ENCODE results near the gene ERBB3.

Gene ERBB3

DNA sequence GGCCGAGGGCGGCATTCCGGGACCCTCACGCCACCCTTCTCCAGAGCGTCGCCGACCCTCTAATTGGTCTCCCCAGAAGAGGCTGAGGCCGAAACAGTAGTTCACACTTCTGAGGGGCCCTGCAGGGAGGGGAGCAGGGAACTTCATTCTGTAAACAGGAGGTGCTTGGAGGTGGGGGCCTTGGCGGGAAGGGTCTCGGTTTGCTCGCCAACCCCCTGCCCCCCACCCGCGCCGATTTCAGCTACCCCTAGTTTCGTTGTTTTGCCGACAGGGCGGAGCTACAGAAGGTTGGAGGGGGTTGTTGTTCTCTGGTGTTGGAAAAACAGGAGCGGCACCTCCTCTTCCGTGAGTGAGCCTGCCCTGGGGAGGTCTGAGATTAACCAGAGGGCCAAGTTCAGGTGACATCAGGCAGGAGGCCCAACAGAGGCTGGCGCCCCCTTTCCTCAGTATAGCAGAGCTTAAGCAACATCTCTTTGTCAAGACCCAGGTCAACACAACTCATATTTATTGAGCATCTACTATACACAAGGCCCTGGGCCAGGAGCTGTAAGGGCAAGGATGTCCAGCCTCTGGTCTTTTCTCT, 682 bp downstream of the ERBB3 start:
- no peak for DNase-seq

DNA sequence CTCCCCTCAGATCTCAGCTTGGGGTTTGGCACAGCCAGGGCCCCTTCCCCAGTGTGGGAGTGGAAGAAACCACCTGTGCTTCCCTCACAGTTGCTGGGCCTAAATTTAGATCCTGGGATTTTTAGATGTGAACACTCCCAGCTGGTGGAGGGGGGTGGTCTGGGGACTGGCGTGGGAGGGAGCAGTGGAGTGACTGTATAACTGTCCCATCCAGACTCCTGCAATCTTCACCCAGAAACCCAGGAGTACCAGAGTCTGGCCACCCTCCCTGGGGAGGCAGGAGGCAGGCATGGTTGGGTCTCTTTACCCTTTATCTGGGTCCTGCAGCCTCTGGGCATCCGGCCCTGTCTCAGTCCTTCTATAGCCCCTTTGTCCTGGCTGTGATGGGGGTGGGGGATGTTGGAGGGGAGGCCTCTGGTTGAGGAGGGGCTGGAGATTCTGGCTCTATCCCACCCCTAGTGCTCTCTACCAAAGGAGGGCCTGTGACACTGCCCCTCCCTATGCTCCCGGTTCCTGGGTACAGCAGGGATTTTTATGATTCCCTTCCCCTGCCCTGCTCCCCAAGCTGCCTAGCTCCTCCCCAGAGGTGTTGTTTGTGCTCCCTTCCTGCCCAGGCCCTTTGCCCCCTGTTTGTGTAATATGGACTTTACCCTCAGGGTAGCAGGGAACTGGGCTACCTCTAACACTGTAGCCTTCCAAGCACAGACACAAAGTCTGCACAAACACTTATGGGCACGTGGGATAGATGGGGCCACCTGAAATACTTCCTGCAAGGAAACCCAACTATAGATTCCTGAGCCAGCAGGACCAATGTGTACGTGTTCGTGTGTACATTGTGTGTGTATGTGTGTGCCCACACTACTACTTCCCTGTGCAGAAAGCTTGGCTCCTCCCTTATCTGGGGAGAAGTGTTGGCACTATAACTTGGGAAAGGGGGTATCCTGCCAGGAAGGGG, 1.7 kb downstream of the ERBB3 start:
- DNase-seq, result no peak

DNA sequence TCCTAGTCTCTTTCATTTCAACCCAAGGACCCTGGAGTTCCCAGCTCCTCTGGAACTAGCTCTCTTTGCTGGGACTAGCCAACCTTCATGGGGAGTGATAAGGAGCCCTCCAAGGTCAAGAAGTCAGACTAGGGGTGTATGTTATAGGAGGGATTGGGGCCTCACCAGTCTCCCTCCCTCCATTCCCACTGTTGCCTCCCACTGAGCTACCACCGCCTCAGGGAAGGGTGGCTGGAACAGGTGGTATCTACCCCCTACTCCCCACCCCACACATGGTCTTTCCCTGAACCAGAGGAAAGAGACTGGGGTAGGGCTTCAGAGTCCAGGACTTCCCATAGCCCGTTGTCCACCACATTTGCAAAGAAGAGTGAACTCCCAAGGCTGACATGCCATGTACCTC, 2.4 kb downstream of the ERBB3 start:
- DNase-seq, result no peak

DNA sequence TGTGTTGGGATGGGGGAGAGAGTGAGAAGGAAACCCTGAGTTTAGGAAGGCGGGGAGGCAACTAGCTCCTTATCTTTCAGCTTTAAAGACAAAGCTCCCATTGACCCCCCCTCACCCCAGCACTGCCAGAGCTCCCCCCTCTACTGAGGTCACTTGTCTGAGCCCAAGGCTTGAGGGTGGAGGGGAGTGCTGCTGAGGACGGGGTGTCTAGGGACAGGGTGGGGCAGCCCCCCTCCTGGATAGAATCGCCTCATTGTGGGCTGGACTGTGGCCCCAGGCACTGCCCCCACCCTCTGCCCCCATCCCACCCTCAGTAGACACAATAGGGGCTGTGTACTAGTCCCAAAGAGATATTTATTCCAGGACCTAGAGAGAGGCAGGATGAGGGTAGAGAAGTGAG, 3.0 kb downstream of the ERBB3 start:
- no peak for DNase-seq

DNA sequence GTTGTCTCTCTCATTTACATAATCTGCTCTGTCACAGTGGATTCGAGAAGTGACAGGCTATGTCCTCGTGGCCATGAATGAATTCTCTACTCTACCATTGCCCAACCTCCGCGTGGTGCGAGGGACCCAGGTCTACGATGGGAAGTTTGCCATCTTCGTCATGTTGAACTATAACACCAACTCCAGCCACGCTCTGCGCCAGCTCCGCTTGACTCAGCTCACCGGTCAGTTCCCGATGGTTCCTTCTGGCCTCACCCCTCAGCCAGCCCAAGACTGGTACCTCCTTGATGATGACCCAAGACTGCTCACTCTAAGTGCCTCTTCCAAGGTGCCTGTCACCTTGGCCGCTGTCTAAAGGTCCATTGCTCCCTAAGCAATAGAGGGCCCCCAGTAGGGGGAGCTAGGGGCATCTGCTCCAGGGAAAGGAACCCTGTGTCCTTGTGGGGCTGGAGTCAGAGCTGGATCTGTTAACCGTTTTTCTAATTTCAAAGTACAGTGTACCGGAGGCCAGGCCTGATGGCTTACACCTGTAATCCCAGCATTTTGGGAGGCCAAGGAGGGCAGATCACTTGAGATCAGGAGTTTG, 5.1 kb downstream of the ERBB3 start:
- no peak for DNase-seq

DNA sequence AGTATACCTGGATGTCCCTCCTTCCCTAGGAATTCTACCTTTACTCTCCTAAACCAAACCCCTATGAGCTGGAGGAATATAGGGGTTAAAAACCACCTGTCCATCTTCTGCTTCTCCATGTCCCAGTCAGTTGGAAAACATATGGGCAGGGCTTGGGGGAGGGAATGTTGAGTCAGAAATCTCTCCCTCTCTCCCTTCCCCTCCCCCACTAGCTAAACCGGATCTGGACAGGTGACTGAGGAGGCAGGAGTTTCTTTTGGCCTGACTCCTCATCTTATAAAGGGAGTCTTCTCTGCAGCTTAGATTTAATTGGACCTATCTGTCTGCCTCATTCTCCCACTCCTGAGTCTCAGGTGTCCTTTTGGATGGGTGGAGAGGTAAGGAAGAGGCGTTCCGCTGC, 6.1 kb downstream of the ERBB3 start:
- no peak for DNase-seq

DNA sequence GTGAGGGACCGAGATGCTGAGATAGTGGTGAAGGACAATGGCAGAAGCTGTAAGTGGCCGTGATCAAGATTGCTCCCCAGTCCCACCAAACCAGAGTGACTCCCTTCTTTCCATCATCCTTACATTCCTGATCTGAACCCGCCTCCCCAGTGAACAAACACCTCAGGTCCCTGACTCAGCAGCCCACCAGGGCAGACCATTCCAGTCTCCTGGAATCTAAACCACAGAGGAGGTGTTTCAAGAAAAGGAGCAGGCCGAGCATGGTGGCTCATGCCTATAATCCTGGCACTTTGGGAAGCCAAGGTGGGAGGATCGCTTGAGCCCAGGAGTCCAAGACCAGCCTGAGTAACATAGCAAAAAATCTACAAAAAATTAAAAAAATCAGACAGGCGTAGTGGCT, 6.6 kb downstream of the ERBB3 start:
- DNase-seq, result no peak

DNA sequence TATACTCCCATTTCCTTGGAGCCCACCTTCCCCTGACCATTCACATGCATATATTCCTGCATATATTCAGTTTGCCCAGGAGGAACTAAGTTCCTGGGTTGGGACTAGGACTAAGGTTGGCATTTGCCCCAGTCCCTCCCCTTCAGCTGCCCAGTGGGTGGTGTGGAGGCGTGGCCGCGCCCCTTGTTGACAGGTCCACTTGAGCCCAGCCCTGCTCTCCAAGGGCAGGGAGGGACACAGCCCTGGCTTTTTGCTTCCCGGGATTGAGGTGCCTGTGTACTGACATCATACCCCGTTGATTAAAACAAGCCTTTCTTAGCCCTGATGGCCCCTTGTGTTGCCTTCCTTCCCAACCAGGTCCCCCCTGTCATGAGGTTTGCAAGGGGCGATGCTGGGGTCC, 7.3 kb downstream of the ERBB3 start:
- no peak for DNase-seq

DNA sequence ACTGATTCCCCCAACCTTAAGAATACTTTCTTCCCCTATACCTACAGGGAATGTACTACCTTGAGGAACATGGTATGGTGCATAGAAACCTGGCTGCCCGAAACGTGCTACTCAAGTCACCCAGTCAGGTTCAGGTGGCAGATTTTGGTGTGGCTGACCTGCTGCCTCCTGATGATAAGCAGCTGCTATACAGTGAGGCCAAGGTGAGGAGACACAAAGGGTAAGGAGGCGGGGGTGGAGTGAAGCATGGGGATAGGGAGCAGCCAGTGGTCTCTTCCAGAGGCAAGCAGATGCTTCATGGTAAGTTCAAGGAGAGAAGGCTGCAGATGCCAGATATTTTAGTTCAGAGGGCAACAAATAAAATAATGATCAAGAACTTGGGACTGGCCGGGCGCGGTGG, 17.8 kb downstream of the ERBB3 start:
- DNase-seq, result no peak

DNA sequence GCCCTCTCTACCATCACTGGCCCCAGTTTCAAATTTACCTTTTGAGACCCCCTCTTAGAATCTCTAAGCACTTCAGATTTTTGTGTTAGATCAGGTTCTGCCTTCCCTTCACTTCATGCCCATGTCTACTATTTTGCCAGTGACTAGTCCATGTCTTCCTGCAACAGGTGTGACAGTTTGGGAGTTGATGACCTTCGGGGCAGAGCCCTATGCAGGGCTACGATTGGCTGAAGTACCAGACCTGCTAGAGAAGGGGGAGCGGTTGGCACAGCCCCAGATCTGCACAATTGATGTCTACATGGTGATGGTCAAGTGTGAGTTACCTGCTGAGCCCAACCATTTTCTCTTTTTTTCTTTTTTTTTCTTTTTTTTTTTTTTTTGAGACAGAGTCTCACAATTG, 18.6 kb downstream of the ERBB3 start:
- no peak for DNase-seq

DNA sequence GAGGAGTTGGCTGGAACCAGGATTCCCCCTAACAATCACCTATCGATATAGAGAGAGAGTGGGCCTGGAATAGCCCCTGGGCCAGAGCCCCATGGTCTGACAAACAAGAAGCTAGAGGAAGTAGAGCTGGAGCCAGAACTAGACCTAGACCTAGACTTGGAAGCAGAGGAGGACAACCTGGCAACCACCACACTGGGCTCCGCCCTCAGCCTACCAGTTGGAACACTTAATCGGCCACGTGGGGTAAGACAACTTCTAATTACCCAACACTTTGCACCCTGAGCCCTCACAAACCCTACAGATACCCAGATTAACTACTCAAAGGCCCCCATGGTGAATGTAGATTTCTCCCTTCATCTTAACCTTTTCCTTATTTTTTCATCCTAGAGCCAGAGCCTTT, 19.8 kb downstream of the ERBB3 start:
- DNase-seq, result no peak

DNA sequence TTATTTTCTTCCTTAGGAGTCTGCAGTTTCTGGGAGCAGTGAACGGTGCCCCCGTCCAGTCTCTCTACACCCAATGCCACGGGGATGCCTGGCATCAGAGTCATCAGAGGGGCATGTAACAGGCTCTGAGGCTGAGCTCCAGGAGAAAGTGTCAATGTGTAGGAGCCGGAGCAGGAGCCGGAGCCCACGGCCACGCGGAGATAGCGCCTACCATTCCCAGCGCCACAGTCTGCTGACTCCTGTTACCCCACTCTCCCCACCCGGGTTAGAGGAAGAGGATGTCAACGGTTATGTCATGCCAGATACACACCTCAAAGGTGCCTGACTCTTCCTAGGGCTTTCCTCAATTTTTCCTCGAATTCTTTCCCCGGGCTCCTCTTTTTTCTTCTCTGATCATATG, 21.1 kb downstream of the ERBB3 start:
- DNase-seq, result no peak

DNA sequence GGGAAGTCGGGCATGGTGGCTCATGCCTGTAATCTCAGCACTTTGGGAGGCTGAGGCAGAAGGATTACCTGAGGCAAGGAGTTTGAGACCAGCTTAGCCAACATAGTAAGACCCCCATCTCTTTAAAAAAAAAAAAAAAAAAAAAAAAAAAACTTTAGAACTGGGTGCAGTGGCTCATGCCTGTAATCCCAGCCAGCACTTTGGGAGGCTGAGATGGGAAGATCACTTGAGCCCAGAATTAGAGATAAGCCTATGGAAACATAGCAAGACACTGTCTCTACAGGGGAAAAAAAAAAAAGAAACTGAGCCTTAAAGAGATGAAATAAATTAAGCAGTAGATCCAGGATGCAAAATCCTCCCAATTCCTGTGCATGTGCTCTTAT, 22.7 kb downstream of the ERBB3 start:
- no peak for DNase-seq

DNA sequence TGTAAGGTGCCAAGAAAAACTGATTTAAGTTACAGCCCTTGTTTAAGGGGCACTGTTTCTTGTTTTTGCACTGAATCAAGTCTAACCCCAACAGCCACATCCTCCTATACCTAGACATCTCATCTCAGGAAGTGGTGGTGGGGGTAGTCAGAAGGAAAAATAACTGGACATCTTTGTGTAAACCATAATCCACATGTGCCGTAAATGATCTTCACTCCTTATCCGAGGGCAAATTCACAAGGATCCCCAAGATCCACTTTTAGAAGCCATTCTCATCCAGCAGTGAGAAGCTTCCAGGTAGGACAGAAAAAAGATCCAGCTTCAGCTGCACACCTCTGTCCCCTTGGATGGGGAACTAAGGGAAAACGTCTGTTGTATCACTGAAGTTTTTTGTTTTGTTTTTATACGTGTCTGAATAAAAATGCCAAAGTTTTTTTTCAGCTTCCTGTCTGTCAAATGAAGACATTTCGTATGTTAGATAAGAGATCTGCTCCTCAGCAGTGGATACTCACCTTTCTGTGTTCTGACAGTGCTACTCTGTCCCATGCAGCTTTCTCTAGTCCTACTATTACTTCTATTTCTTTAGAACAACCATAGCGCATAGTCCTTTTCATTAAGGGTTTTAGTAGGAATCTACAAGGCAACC, 23.2 kb downstream of the ERBB3 start:
- DNase-seq, result no peak

DNA sequence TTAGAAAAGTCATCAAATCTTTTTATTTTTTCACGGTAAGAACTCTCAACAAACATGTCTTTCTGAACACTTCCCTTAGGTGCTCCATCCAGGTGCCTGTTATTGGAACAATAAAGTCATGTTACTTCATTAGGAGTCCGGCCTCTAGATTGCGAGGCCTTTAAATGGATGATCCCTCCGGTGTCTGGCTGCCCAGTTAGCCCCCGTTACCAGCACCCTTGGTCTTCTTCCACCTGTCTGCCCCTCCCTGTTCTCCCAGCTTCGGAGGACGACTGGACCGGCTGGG, 23.8 kb downstream of the ERBB3 start:
- no peak for DNase-seq

DNA sequence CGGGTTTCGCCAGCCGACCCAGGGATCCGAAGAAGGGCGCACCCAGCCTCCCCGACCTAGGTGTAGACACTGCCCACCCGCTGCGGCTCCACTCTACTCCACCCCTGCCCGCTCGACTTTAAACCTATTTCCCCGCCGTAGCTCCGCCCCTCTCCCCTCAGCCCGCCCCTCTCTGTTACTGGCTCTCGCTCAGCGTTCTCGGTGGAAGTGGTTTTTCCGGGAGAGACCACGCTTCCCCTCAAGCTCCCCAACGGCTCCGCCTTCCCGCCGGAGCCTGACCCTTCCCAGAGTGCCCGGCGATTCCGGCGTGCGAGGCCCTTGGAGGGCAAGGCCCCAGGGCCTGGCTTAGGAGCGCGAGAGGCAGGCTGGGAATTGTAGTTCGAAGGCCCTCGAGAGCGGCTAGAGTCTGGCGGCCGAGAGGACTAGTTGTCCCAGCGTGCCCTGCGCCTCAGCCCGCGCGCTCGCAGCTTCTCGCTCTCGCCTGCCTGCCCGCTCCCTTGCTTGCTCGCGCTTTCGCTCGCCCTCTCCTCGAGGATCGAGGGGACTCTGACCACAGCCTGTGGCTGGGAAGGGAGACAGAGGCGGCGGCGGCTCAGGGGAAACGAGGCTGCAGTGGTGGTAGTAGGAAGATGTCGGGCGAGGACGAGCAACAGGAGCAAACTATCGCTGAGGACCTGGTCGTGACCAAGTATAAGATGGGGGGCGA, 24.3 kb downstream of the ERBB3 start, which contains the start of gene PA2G4:
Gene PA2G4, plus strand, starts transcription at position 451 of the 706 bp plus-strand sequence. Its CDS starts 179 bp downstream, at position 630.
- DNase-seq, result peak; percentile 97

DNA sequence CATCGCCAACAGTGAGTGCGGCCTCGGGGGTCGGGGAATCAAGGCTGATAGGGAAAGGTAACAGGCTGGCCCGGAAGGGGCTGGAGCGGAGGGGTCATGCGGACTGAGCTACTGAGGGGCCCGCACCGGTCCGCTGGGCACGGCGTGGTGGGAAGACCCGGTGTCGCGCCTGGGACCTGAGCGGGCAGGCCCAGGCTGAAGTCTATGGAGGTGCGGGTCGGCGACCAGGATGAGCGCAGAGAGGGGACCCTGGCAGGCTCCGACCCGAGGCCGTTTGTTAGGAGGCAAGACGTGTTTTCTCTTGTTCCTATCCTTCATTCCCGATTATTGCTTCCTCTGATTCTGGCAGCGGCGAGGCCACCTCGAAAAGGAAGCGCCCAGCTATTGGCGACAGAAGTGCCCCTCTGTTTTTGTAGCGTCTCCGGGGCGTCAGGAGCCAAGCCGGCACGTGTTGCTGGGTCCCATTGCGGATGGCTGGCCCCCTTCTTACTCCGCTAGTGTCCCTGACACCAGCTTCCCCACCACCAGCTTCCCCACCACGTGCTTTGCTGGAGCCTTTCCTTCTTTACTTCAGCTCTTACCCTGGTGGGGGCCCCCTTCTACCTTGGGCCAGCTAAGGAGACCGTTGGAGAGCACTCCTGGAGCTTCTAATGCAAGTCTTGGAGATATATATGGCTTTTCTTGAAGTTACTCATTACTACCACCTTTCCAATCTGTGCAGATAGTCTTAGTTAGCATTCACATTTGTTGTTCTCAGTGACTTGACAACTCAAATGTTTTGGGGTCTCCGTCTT, 25.0 kb downstream of the ERBB3 start:
- DNase-seq, result no peak

DNA sequence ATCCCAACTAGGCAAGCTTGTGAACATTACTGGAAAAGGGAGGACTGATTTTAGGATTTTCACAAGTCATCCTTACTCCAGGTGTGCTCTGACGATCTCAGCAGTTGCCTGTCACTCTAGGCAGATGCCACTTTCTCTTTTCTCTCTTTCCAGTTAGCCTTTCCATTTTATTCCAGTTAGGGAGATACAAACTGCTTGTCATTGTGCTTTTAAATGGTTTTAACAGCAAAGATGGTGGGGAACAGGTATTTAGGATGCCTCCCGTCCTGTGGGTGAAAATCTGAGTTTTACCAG, 25.6 kb downstream of the ERBB3 start:
- no peak for DNase-seq

DNA sequence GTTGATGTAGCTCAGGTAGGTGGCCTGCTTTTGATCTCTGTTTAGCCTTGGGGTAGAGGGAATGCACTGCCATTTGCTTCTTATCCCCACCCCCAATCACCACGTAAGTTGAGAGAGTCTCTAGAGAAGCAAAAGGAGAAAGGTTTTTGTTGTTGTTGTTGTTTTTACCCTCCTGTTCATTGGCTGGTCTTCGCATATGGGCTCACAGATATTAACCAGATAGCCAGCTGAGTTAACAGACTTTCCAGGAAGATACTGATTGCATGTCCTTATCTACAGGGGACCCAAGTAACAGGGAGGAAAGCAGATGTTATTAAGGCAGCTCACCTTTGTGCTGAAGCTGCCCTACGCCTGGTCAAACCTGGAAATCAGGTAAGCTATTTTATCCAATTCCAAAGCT, 27.3 kb downstream of the ERBB3 start:
- no peak for DNase-seq

DNA sequence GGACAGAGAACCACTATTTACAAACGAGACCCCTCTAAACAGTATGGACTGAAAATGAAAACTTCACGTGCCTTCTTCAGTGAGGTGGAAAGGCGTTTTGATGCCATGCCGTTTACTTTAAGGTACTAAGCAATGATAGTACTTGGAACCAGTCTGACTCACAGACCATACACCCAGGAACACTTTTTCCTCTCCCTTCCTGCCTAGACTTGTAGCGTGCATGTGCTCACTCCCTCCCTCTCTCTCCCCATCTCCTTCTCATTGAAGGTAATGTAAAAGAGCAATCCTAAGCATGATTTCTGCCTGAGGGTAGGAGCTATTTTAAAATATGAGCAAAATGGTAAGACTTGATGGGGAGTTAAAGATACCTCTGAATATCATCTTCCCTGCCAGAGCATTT, 30.6 kb downstream of the ERBB3 start:
- DNase-seq, result no peak

DNA sequence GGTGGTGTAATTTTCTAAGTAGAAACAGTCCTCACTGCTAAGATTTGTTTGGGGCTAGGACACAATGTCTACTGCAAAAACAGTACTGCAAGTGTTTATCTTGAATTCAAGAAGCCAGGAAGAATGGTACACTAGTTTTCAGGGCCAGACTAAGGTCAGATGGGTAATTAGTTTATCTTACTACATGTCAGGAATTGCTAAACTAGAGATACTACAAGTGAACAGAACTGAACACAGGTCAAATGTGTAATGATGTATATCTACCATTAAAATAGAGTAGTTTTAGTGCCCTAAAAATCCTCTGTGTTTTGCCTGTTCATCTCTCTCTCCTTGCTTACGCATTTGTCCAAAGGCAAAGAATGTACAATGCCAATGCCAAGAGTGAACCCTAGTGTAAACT, 34.1 kb downstream of the ERBB3 start:
- DNase-seq, result no peak

DNA sequence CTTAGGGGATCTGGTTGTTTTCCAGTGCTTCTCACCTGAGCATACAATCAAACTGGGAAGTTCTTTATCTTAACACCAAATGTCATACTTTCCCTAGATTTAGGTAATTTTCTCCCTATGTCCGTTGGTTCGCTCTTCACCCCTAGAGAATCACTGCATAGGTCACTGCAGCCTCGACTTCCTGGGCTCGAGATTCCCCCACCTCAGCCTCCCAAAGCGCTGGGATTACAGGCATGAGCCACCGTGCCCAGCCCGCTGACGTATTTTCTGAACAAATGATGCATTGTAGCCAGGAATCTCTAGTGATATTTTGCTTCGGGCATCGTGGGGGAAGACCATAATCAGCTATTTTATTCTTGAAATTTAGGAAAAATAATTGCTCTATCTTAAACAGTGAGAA, 35.4 kb downstream of the ERBB3 start:
- DNase-seq, result peak; percentile 19

Measured in amniotic stem cell (primary cell).